ENCODE measurements around the gene FEZ2. TPM values are rescaled to one million over a fixed set of nuclear protein-coding genes. Genes with fewer than 3 reads are reported as not detected.

The FEZ2 gene
- total RNA-seq, 1 donor from 2014 or later, result 20.6 TPM

DNA sequence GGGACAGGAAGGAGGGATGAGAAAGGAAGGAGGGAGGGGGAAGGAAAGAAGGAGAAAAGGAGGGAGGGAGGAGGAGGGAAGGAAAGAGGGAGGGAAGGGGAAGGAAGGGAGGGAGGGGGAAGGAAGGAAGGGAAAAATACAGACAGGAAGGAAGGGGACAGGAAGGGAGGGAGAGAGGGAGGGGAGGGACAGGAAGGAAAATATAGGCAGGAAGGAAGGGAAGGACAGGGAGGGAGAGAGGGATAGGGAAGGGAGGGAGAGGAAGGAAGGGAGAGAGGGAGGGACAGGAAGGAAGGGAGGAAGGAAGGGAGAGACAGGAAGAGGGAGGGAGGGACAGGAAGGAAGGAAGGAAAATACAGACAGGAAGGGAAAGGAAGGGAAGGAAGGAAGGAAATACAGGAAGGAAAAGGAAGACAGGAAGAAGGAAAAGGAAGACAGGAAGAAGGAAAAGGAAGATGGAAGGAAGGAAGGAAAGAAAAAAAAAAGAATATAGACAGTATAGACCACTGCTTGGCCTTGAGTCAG lies 63.6 kb downstream of the FEZ2 start:
- intact Hi-C loops (cut with micrococcal nuclease), result no loop called here

- intact Hi-C loops (cut with micrococcal nuclease), result no loop called here
These were observed 67.0 kb downstream of the FEZ2 start for GRCh38 chr2:36530983-36531354.

GRCh38 chr2:36530178-36530982 lies 67.6 kb downstream of the FEZ2 start:
- intact Hi-C loops (cut with micrococcal nuclease), result no loop called here

DNA sequence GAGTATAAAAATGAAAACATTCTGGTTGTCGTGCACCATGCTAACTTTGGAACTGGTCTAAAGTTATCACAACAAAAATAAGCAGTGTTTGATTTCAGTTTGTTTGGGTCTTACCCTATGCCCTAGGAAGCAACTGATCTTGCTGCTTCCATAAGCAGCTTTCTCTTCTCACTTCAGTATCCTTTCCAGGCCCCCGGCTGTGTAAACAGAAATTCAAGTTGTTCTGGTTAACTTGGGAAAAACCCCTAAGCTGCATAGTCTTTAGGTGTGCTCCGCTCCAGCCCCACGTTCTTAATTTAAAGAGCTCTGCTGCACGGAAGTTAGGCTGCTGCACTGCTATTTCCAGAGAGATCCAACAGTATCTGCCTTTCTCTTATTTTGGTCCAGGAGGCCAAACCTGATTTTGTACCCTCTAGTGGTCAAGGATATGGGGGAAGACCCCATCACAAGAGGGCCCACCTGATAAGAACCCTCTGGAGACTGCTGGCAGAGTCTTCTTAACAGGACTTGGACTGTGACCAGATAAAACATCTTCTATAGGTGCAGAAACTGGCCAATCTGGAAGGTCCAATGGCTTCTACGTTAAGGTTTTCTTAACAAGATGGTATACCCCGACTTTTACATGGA lies 69.1 kb downstream of the FEZ2 start:
- intact Hi-C loops (cut with micrococcal nuclease), result no loop called here

DNA sequence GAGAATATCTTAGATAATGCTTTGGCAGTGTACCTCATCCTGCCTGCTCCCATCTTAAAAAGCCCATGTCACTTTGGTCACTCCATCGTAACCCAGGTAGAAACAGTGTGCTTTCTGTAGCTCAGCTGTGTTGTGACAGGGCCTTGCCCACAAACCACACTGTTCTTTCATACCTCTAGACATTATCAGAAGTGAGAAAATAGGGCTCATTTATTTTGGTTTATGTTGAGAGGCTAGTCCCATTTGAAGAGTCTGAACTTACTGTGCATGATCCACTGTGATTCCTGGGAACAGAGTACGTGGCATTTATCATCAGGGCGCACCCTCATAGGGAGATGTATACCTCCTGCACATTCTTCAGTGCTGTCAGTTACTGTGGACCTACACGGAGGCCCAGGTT lies 69.7 kb downstream of the FEZ2 start:
- intact Hi-C loops (cut with micrococcal nuclease), result no loop called here

DNA sequence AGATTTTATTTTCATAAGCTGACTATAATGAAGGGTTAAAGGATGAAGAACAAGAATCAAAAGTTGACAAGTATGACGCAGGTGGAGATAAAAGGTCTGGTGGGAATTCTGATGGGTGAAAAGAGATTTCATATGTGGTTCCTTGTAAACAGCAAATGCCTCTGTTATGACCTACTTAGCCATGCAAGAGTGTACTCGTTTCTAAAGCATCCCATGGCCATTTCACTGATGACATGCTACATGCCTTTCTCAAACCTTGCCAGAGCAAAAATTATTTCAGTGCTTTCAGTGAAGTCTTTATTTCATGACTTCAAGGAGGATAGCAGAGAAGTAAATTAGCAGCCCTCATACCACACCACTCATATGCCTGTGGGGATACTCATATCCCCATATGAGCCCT lies 71.7 kb downstream of the FEZ2 start:
- intact Hi-C loops (cut with micrococcal nuclease), result no loop called here

- intact Hi-C loops (cut with micrococcal nuclease), result no loop called here
These were observed 72.7 kb downstream of the FEZ2 start for GRCh38 chr2:36525245-36525644.

GRCh38 chr2:36523153-36523552 lies 74.8 kb downstream of the FEZ2 start:
- intact Hi-C loops (cut with micrococcal nuclease), result no loop called here

- intact Hi-C loops (cut with micrococcal nuclease), result no loop called here
These were observed 77.5 kb downstream of the FEZ2 start for GRCh38 chr2:36520431-36520830.

DNA sequence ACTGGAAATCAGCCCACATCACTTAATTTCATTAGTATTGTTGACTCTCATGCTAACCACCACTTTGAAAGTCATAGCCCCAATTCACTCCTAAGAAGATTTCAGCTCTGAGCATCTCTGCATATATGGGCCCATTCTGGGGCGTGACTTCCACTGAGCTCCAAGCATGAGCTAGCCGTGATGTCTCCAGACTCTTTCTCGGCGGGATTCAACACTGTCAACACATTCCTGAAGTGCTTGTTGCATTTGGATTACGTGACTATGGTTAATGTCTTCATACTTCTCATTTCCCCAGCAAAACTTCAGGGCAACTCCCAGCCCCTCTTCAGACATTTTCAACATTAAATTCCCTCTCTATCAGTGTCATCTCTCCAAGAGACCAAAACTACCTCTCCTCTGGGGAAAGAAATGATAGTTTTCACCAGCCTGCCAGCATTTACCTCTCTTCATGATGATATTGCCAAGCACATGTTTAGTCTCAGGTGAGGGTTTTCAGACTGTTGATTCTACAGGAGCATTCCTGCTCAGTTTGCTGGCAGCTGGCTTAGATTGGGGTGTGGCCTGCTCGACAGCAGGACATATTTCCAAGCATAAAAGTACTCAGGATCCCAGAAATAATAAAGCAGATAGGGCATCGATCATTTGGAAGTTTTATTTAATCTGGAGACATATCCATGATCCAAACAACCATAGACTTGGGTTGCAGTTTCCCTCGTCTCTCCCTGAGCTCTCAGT lies 81.7 kb downstream of the FEZ2 start:
- intact Hi-C loops (cut with micrococcal nuclease), result no loop called here

GRCh38 chr2:36515538-36515937 lies 82.4 kb downstream of the FEZ2 start:
- intact Hi-C loops (cut with micrococcal nuclease), result no loop called here

- intact Hi-C loops (cut with micrococcal nuclease), result no loop called here
These were observed 84.3 kb downstream of the FEZ2 start for GRCh38 chr2:36513661-36514060.

GRCh38 chr2:36512705-36513104 lies 85.3 kb downstream of the FEZ2 start:
- intact Hi-C loops (cut with micrococcal nuclease), result no loop called here

- intact Hi-C loops (cut with micrococcal nuclease), result no loop called here
These were observed 85.9 kb downstream of the FEZ2 start for GRCh38 chr2:36511858-36512603.

DNA sequence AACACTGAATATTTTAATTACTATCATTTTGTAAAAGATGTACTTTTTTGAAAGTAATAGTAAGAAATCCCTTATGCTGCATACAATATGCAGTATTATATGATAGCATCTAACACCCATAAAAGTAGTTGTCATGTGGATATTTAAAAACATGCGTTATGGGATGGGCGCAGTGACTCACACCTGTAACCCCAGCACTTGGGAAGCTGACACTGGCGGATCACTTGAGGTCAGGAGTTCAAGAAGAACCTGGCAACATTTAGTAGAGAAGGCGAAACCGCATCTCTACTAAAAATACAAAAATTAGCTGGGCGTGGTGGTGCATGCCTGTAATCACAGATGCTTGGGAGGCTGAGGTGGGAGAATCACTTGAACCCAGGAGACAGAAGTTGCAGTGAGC lies 88.9 kb downstream of the FEZ2 start:
- intact Hi-C loops (cut with micrococcal nuclease), result loop anchor here (10.0 kb wide), 2 partner anchors 624 to 1094 kb away; no protein-coding TSS in a partner anchor

GRCh38 chr2:36507408-36507812 lies 90.6 kb downstream of the FEZ2 start:
- intact Hi-C loops (cut with micrococcal nuclease), result loop anchor here (1.0 to 10.0 kb wide), 5 partner anchors 155 to 1093 kb away; no protein-coding TSS in a partner anchor

Other genes starting within 250 kb of the FEZ2 start
- 8.6 and 11.4 TPM in 2 replicates for gene CRIM1, start 242.4 kb downstream of the FEZ2 start, total RNA-seq
- gene VIT, start 98.5 kb upstream of the FEZ2 start, total RNA-seq, result not detected in 2 replicates

All from T-helper 1 cell treated with Interleukin-12 subunit alpha and Interleukin-12 subunit beta and Interleukin-4 antibody, amounts not matched to agents 30 ng/mL and 1 ng/mL, for 36 hours (primary cell).